Suppressor macrophage treated with lipopolysaccharide for 1 hour (primary cell): ENCODE data around the gene SPEG.

Experiments used
- DNase-seq, 3 donors: peaks; one replicate each; pipeline ENCODE4 v3.0.0-alpha.2; 2020 to 2022

The SPEG gene

DNA sequence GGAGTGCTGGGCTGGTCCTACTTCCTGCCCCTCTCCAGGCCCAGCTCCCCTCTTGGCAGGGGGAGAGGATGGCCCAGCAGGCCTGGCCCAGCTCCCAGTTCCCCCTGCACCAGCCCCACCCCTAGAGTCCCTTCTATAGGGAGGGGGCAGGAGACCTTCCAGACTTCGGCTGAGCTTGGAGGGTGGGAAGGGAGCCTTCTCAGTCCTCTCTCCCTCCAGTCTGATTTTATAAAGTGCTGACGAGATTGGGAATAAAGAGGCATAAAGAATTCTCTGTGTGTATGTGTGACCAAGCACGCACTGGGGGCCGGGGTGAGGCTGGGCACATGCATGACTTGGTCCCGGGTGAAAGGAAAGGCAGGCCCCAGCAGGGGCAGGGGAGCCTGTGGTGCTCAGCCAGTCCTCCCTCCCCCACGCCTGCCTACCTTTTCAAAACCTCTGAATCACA lies 103.9 kb downstream of the SPEG start:
- no peak for DNase-seq

GRCh38 chr2:219538956-219539788 lies 104.5 kb downstream of the SPEG start:
- DNase-seq = no peak

DNA sequence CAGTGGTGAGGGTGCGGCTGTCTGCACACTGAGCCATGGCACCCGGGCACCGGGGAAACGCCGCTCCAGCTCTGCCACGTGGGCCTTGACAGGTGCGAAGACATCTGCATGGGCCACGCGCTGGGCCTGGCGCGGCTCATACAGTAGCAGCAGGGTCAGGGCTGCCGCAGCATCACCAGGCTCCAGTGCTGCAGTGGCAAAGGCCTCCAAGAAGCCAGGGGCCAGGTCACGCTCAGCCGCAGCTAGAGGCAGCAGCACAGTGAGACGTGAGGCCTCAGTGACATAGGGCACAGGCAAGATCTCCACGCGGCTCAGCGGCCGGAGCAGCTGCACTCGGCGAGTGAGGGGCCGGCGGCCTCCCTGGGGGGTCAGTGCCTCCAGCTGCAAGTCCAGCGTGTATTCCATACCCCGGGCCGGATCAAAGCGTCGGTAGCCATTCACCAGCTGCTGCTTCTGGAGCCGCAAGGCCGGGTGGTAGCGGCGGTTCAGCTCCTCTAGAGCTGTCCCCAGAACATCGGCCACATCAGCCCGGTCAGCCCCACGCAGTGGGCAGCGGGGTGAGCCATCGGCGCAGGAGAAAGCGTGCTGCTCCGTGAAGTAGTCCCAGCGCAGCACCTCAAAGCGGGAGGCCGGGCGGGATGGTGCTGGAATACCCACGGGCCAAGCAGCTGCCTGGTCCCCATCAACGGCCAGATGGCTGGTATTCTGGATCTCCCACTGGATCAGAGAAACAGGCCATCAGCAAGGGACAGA lies 105.5 kb downstream of the SPEG start:
- no peak for DNase-seq

- DNase-seq = no peak
Observed at GRCh38 chr2:219540784-219541504, 106.3 kb downstream of the SPEG start.

- peak; percentile 72 to 85 (median 78) for DNase-seq
Observed at GRCh38 chr2:219541611-219542180, 107.1 kb downstream of the SPEG start.

DNA sequence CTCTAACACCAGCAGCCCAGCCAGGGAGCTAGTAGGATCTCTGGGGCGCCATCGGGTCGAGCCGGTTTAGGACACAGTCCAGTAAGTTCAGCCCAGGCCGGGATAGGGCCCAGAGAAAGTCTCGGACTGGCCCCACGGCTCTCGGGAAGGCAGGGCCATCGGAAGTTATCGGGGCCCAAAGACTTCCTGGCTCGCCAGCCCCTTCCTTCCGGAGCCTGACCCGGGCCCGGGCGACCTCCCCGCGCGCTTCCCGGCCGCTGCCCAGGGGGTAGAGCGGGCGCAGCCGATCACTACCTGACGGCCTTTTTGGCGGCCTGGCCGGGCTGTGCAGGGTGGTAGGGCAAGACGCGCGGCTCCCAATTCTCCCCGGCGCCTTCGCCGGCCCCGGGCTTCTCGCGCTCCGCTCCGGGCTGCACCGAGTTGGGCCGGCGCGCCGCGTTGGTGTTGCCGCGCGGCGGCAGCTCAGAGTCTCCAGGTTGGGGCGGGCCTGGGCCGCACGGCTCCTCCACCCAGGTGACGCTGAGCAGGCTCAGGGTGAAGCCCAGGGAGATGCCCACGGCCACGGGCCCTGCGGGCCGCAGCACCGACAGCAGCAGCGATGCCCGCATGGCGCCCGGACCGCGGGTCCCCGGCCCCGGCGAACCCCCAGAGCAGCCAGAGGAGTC lies 108.4 kb downstream of the SPEG start:
- DNase-seq = peak in 1 of 3 donors; percentile 40

GRCh38 chr2:219543596-219544358 lies 109.1 kb downstream of the SPEG start, which contains the start of the genes CHPF and TMEM198:
Gene CHPF, minus strand, starts transcription at chr2:219543809. Its CDS starts 271 bp downstream, at chr2:219543538.
Gene TMEM198, plus strand, starts transcription at chr2:219544028. Its CDS starts 700 bp downstream, at chr2:219544728.
- DNase-seq = peak; percentile 93 to 96 (median 96)

DNA sequence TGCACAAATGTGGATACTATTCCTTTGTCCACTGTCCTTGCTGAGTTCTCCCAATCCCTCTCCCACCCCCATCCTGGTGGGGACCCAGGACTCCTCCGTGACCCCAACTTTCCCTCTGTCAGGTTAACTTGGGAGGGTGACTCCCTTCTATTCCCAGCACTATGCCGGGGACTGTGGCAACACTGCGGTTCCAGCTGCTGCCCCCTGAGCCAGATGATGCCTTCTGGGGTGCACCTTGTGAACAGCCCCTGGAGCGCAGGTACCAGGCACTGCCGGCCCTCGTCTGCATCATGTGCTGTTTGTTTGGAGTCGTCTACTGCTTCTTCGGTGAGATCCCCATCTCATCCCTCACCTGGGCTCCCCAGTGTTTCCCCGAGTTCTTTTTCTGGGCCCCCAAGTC lies 109.9 kb downstream of the SPEG start:
- DNase-seq = no peak

GRCh38 chr2:219545295-219545942 lies 110.8 kb downstream of the SPEG start:
- DNase-seq = no peak

DNA sequence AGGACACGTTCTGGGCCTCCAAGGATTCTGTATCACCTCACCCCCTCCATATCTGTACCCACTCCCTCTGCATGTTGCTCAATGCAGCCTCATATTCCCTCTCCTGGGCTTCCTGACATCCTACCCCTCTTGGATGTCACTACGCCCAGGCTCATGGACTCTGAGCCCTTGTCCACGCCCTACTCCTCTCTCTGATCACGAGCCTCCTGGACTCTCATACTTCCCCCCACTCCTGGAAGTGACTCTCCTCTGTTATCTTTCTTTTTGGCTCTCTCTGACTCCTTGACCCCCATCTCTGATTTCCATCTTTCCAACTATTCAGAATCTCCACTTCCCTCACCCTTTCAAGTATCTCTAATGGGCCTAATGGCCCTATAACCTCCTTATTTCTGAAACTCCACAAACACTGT lies 111.3 kb downstream of the SPEG start:
- DNase-seq = no peak

- no peak for DNase-seq
Observed at GRCh38 chr2:219547621-219548020, 113.0 kb downstream of the SPEG start.
